Measurements from ENCODE around the gene PSD.
A peak's percentile ranks its signal among the peaks of the same experiment; 100 is the strongest.

Gene PSD

GRCh38 chr10:102404361-102405107 lies 14.1 kb downstream of the PSD start:
- no peak for DNase-seq (ENCODE audit: low read depth)

GRCh38 chr10:102403115-102403514 lies 15.5 kb downstream of the PSD start:
- no peak for DNase-seq (ENCODE audit: low read depth)

GRCh38 chr10:102402512-102402896 lies 16.1 kb downstream of the PSD start:
- no peak for DNase-seq (ENCODE audit: low read depth)

GRCh38 chr10:102401735-102402511 lies 16.7 kb downstream of the PSD start:
- DNase-seq (ENCODE audit: low read depth): peak; percentile 63

- DNase-seq (ENCODE audit: low read depth): no peak
Observed at GRCh38 chr10:102401342-102401654, 17.3 kb downstream of the PSD start.

GRCh38 chr10:102400598-102401341 lies 17.8 kb downstream of the PSD start:
- no peak for DNase-seq (ENCODE audit: low read depth)

GRCh38 chr10:102400076-102400475 lies 18.5 kb downstream of the PSD start:
- no peak for DNase-seq (ENCODE audit: low read depth)

- peak; percentile 84 for DNase-seq (ENCODE audit: low read depth)
Observed at GRCh38 chr10:102399217-102400021, 19.2 kb downstream of the PSD start.

GRCh38 chr10:102398172-102399020 lies 20.2 kb downstream of the PSD start:
- no peak for DNase-seq (ENCODE audit: low read depth)

- no peak for DNase-seq (ENCODE audit: low read depth)
Observed at GRCh38 chr10:102397222-102398171, 21.1 kb downstream of the PSD start.

GRCh38 chr10:102396730-102397151 lies 21.8 kb downstream of the PSD start:
- no peak for DNase-seq (ENCODE audit: low read depth)

GRCh38 chr10:102396317-102396650 lies 22.3 kb downstream of the PSD start:
- no peak for DNase-seq (ENCODE audit: low read depth)

- DNase-seq (ENCODE audit: low read depth): peak; percentile 88
Observed at GRCh38 chr10:102395400-102396316, 22.9 kb downstream of the PSD start, which contains the start of gene NFKB2. Gene NFKB2, plus strand, starts transcription at chr10:102395705. Its CDS starts 255 bp downstream, at chr10:102395960.

GRCh38 chr10:102394801-102395399 lies 23.7 kb downstream of the PSD start:
- peak; percentile 57 for DNase-seq (ENCODE audit: low read depth)

- DNase-seq (ENCODE audit: low read depth): peak; percentile 94
Observed at GRCh38 chr10:102394079-102394800, 24.3 kb downstream of the PSD start.

GRCh38 chr10:102393411-102394078 lies 25.0 kb downstream of the PSD start:
- DNase-seq (ENCODE audit: low read depth): no peak

GRCh38 chr10:102392306-102392705 lies 26.3 kb downstream of the PSD start:
- DNase-seq (ENCODE audit: low read depth): no peak
